Endothelial cell of umbilical vein (primary cell): Measurements from ENCODE around the gene RELL2. TPM values are rescaled to one million over a fixed set of nuclear protein-coding genes. Genes with fewer than 3 reads are reported as not detected.

Experiments
- BruUV-seq: library from RNA; stranded (reverse); fragments of 400-500 nt; replicated peaks from 2 replicates; lab custom pipeline; 2021; lab: Mats Ljungman, UMichigan
- CTCF ChIA-PET: fragments of 300-600, 350-600 bp; sonication (Branson Sonifier 250); formaldehyde crosslinking; loops from one replicate; lab custom pipeline; 2021; ENCODE audit warnings: antibody characterized with exemption, inconsistent platforms; lab: Charles Lee
- POLR2A ChIA-PET: fragments of 300-600, 350-600 bp; sonication (Branson Sonifier 250); formaldehyde crosslinking; loops from one replicate; lab custom pipeline; 2021; ENCODE audit warnings: antibody characterized with exemption, inconsistent platforms; lab: Charles Lee
- DNase-seq: peaks from one replicate; pipeline ENCODE4 v3.0.0-alpha.2; 2011; ENCODE audit warnings: low read depth, low spot score
- FAIRE-seq: peaks from 2 replicates; lab custom pipeline; 2011; peaks lifted over from hg19 to GRCh38; lab: Jason Lieb, UNC
- H2AFZ ChIP-seq: 2 replicates; pipeline ENCODE4 v1.6.0; 2012; ENCODE audit warnings: low read depth, low read length, control low read depth, inconsistent platforms
- H3K27ac ChIP-seq: 2 replicates; pipeline ENCODE4 v1.5.1; 2011; ENCODE audit warnings: low read depth, mild to moderate bottlenecking, control low read depth, low read length, moderate library complexity; ENCODE audit not compliant: insufficient read depth
- H3K27me3 ChIP-seq, 2 experiments: 2 replicates each; pipeline versions ENCODE4 v1.6.0 to v1.6.1; 2011; ENCODE audit warnings: low read length in 2 of 2, mixed read lengths in 1 of 2; ENCODE audit not compliant: control insufficient read depth in 2 of 2, insufficient read depth in 2 of 2
- H3K36me3 ChIP-seq, 2 experiments: 2 replicates in 1 of 2; 3 replicates in 1 of 2; pipeline ENCODE4 v1.5.1; 2011; ENCODE audit warnings: low read length in 2 of 2, mild to moderate bottlenecking in 1 of 2, moderate library complexity in 1 of 2; ENCODE audit not compliant: control insufficient read depth in 2 of 2, insufficient read depth in 2 of 2; ENCODE audit errors: extremely low read depth in 1 of 2
- H3K4me1 ChIP-seq: 3 replicates; pipeline ENCODE4 v1.5.1; 2011; ENCODE audit warnings: mild to moderate bottlenecking, low read length; ENCODE audit not compliant: control insufficient read depth, insufficient read depth; ENCODE audit errors: extremely low read depth
- H3K4me2 ChIP-seq: 2 replicates; pipeline ENCODE4 v1.6.1; 2011; ENCODE audit warnings: low read length, control low read depth, mixed read lengths; ENCODE audit not compliant: insufficient read depth
- H3K4me3 ChIP-seq, 3 experiments: fragments of 200-600 bp in 1 of 3; sonication (generic), shearing (Covaris generic) in 1 of 3; replicated peaks in 1 of 3; 2 replicates each; pipeline ENCODE4 v1.5.1; 2011 to 2016; ENCODE audit warnings: control low read depth in 3 of 3, low read length in 3 of 3, mild to moderate bottlenecking in 2 of 3, inconsistent platforms in 1 of 3, low read depth in 1 of 3, moderate library complexity in 1 of 3; ENCODE audit not compliant: insufficient read depth in 1 of 3
- H3K79me2 ChIP-seq: 2 replicates; pipeline ENCODE4 v1.6.0; 2012; ENCODE audit warnings: low read length, inconsistent platforms; ENCODE audit not compliant: control insufficient read depth, insufficient read depth
- H3K9ac ChIP-seq: replicated peaks from 2 replicates; pipeline ENCODE3; 2011; ENCODE audit warnings: low read length, control low read depth; ENCODE audit not compliant: insufficient read depth; ENCODE audit errors: extremely low read depth
- H3K9me1 ChIP-seq: replicated peaks from 3 replicates; pipeline ENCODE4 v1.6.0; 2011; ENCODE audit warnings: mild to moderate bottlenecking, low read length; ENCODE audit not compliant: control insufficient read depth, insufficient read depth; ENCODE audit errors: extremely low read depth
- H3K9me3 ChIP-seq: replicated peaks from 2 replicates; pipeline ENCODE4 v1.5.1; 2012; ENCODE audit warnings: low read length, inconsistent platforms; ENCODE audit not compliant: control insufficient read depth, insufficient read depth
- H4K20me1 ChIP-seq: replicated peaks from 2 replicates; pipeline ENCODE3; 2011; ENCODE audit warnings: mild to moderate bottlenecking, low read length; ENCODE audit not compliant: control insufficient read depth, insufficient read depth; ENCODE audit errors: extremely low read depth
- CTCF ChIP-seq, 2 donors: IDR thresholded peaks; 1 replicate in 1 of 2; 2 replicates in 1 of 2; pipeline ENCODE4 v1.5.1; 2011; ENCODE audit warnings: low read length in 2 of 2, mild to moderate bottlenecking in 2 of 2, moderate library complexity in 2 of 2, control low read depth in 1 of 2, inconsistent platforms in 1 of 2, low read depth in 1 of 2; ENCODE audit not compliant: insufficient read depth in 1 of 2; ENCODE audit errors: extremely low read depth in 1 of 2
- EZH2 ChIP-seq: IDR thresholded peaks from 2 replicates; pipeline ENCODE4 v1.6.1; 2012; ENCODE audit warnings: borderline replicate concordance, low read depth, mild to moderate bottlenecking, moderate library complexity, low read length, inconsistent platforms; ENCODE audit not compliant: severe bottlenecking
- FOS ChIP-seq: IDR thresholded peaks from 2 replicates; pipeline ENCODE4 v1.6.1; 2011; ENCODE audit warnings: mild to moderate bottlenecking, low read length, moderate library complexity, borderline replicate concordance; ENCODE audit not compliant: insufficient read depth
- GATA2 ChIP-seq: IDR thresholded peaks from 2 replicates; pipeline ENCODE4 v1.7.0; 2011; ENCODE audit warnings: low read depth, mild to moderate bottlenecking, moderate library complexity, mixed read lengths, low read length; ENCODE audit not compliant: insufficient read length, insufficient read depth
- JUN ChIP-seq: IDR thresholded peaks from 2 replicates; pipeline ENCODE4 v1.6.1; 2011; ENCODE audit warnings: borderline replicate concordance, low read depth; ENCODE audit not compliant: insufficient read length, insufficient read depth
- MAX ChIP-seq: IDR thresholded peaks from 2 replicates; pipeline ENCODE4 v1.6.1; 2011; ENCODE audit not compliant: insufficient read depth, insufficient read length
- MYC ChIP-seq: IDR thresholded peaks from one replicate; pipeline ENCODE4 v1.6.1; 2011; ENCODE audit warnings: mild to moderate bottlenecking, low read depth, low read length
- POLR2A ChIP-seq: IDR thresholded peaks from 2 replicates; pipeline ENCODE4 v1.6.1; 2012; ENCODE audit warnings: low read depth, mild to moderate bottlenecking, control low read depth, low read length
- POLR2AphosphoS5 ChIP-seq: IDR thresholded peaks from 2 replicates; pipeline ENCODE4 v1.6.1; 2012; ENCODE audit warnings: low read depth, mild to moderate bottlenecking, control low read depth, low read length, moderate library complexity; ENCODE audit not compliant: insufficient read depth
- dilution Hi-C: fragments of 300-500 bp; cut with MboI; formaldehyde crosslinking; loops from one replicate; pipeline ENCODE4 v1.15.0; 2019; ENCODE audit warnings: low sequenced_read_pairs; ENCODE audit not compliant: extremely low pct_ligation_motif_present
- intact Hi-C: fragments of 100-400 bp; cut with micrococcal nuclease; formaldehyde crosslinking; loops from one replicate; pipeline ENCODE4 v1.10.0; 2022
- polyA plus RNA-seq, 4 experiments: library from polyadenylated mRNA; depleted of rRNA in 3 of 4; stranded (reverse) in 3 of 4; unstranded in 1 of 4; fragments of >200 nt; gene quantifications; 2 replicates each; pipeline versions ENCODE4 v1.2.1 to v1.2.3, GENCODE V29; 2011 to 2012; ENCODE audit warnings: missing spikeins in 1 of 4
- total RNA-seq: library from RNA; stranded (reverse); gene quantifications from 2 replicates; pipeline ENCODE4 v1.2.3, GENCODE V29; 2021

Gene RELL2
- total and polyA plus RNA-seq, 2 donors (not counting 3 experiments of a cell fraction or from before 2014, with no cell fraction given): 3.4 to 3.6 TPM

GRCh38 chr5:141633871-141634561 is 2.8 kb upstream of the RELL2 start:
- Histone ChIP-seq H3K9ac (no peak overlapping the region), H4K20me1 (peaks cover 5% of the 10 kb centered on the region), H3K27me3 (no peaks in the 10 kb centered on the region), H2AFZ (no peak overlapping the region), H3K9me3 (no peaks in the 10 kb centered on the region), H3K9me1 (no peaks in the 10 kb centered on the region), H3K4me1 (peaks cover 19% of the 10 kb centered on the region), H3K27ac (no peak overlapping the region), H3K4me3 (no peak overlapping the region), H3K36me3 (peaks cover 2 to 8% of the 10 kb centered on the region in 2 experiments), H3K4me2 (no peak overlapping the region), H3K79me2 (peaks cover 30% of the 10 kb centered on the region)
- dilution Hi-C loops (no loop called here), intact Hi-C loops (no loop called here)
- FAIRE-seq: no peak
- BruUV-seq: no TSS peak
- DNase-seq: no peak
- CTCF ChIA-PET: interaction anchor here (10.5 to 14.7 kb wide), 2 partner anchors 16 to 42 kb away, joined by 63 to 163 read pairs; partner anchors contain the start of gene DIAPH1
- POLR2A ChIA-PET: interaction anchor here (0.7 kb wide), 1 partner anchor 15 kb away, joined by 7 read pairs; the partner anchor contains the start of gene DIAPH1
- TF ChIP-seq GATA2 (no peak), CTCF (IDR thresholded peaks at IDR 0.05; ENCODE audit: extremely low read depth in 1 of 2, insufficient read depth in 1 of 2, low read depth in 1 of 2, low read length in 2 of 2) (no peak), EZH2 (no peak), JUN (no peak), MAX (no peak), POLR2AphosphoS5 (no peak), POLR2A (no peak), MYC (no peak), FOS (no peak)
